Measurements from ENCODE around the gene HHATL. TPM values are rescaled to one million over a fixed set of nuclear protein-coding genes. Genes with fewer than 3 reads are reported as not detected.

The HHATL gene
- total RNA-seq, 1 donor from 2014 or later: 1.0 TPM

DNA sequence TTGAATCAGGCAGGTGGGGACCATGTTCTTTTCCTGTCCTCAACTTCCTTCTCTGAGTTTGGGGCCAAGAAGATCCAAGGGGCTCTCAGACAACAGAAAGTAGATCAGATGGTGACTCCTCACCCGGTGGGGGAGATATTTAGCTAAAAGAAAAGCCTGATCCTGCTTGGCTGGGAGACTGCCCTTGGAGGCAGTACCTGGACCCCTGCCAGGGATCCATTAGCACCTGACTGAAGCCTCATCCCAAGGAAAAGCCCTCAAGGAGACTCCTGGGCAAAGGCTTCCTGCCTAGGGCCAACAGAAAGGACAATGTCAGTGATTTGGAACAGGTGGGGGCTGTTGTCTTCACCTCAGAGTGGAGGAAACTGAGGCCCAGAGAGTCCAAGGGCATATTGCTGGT, 33.5 kb upstream of the HHATL start:
- Histone ChIP-seq H3K36me3 (no peaks in the 10 kb centered on the region), H3K27ac (no peak overlapping the region), H3K4me1 (no peaks in the 10 kb centered on the region), H3K4me3 (no peak overlapping the region), H3K27me3 (ENCODE audit: low read depth) (no peaks in the 10 kb centered on the region), H3K9me3 (no peaks in the 10 kb centered on the region)
- DNase-seq: no peak
- intact Hi-C loops (cut with DNase I): no loop called here
- TF ChIP-seq, protein P1, sequence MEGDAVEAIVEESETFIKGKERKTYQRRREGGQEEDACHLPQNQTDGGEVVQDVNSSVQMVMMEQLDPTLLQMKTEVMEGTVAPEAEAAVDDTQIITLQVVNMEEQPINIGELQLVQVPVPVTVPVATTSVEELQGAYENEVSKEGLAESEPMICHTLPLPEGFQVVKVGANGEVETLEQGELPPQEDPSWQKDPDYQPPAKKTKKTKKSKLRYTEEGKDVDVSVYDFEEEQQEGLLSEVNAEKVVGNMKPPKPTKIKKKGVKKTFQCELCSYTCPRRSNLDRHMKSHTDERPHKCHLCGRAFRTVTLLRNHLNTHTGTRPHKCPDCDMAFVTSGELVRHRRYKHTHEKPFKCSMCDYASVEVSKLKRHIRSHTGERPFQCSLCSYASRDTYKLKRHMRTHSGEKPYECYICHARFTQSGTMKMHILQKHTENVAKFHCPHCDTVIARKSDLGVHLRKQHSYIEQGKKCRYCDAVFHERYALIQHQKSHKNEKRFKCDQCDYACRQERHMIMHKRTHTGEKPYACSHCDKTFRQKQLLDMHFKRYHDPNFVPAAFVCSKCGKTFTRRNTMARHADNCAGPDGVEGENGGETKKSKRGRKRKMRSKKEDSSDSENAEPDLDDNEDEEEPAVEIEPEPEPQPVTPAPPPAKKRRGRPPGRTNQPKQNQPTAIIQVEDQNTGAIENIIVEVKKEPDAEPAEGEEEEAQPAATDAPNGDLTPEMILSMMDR (IDR thresholded peaks at IDR 0.05): no peak
- ATAC-seq: no peak

DNA sequence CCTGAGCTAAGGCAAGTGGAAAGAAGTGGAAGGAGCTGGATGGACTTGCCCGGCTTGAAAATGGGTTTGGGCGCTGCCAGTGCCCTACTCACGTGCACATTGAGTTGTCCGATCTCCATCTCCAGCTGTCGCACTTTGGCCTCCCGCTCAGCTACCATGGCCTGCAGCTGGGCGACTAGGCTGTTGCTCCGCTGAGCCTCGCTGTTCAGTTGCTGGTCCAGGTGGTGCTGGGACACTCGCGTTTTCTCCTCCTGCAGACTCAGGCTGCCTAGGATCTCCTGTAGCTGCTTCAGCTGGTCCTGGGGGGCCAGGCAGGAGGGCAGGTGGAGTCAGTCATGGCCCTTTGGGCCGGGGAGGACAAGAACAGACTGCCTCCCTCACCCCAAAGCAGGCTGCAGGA, 33.0 kb upstream of the HHATL start:
- Histone ChIP-seq H3K4me1 (no peaks in the 10 kb centered on the region), H3K36me3 (no peaks in the 10 kb centered on the region), H3K27me3 (ENCODE audit: low read depth) (no peaks in the 10 kb centered on the region), H3K4me3 (no peak overlapping the region), H3K9me3 (no peaks in the 10 kb centered on the region), H3K27ac (no peak overlapping the region)
- TF ChIP-seq, protein P1 (IDR thresholded peaks at IDR 0.05): no peak
- ATAC-seq: no peak
- intact Hi-C loops (cut with DNase I): no loop called here
- no peak for DNase-seq

DNA sequence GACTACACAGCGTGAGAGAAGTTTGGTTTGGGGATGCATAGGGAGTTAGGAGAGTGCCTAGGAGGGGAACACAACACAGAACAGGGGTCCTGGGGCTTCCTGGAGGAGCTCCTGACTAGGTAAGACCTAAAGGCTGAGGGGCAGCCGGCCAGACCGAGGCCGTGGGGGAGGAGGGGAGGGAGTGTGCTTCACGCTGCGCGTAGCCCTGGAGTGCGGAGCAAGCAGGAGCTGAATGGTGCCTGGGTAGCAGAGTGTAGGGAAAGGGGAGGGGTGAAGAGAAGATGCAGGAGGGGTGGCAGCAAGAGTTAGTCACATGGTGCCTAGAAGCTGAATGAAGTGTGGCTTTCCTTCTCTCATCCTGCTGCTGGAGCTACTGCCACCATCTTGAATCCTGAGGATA, 32.4 kb upstream of the HHATL start:
- intact Hi-C loops (cut with DNase I): no loop called here
- DNase-seq: no peak
- no peak overlapping the region for H3K4me3 ChIP-seq

DNA sequence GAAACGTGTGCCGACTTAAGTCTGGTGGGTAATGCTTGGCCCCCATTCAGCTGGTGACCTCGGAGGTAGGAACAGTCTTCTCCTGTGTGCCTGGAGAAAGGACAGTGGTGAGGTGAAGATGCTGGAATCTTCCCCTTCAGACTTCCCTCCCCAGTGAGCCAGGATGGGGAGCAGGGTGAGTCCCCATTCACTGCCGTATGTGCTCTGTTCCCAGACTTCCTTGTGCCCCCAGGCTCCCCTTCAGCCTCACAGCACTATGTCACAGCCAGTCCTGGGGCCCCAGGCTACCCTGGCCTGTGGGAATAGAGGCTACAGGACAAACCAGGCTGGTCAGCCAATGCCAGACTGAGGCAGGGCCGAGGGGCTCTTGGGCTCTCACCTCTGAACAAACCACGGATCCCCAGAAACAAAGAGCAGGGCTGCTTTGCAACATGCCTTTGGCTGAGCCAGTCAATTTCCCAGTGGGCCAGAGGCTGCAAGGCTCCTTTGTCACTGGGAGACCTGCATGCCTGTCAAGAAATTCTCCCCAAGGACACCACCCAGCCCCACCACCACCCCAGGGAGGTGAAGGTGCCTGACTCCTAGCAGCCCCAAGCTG, 31.8 kb upstream of the HHATL start:
- Histone ChIP-seq H3K27me3 (ENCODE audit: low read depth) (no peaks in the 10 kb centered on the region), H3K27ac (no peak overlapping the region), H3K4me1 (no peaks in the 10 kb centered on the region), H3K36me3 (no peaks in the 10 kb centered on the region), H3K9me3 (no peaks in the 10 kb centered on the region), H3K4me3 (no peak overlapping the region)
- intact Hi-C loops (cut with DNase I): no loop called here
- ATAC-seq (no peak), DNase-seq (no peak)
- TF ChIP-seq, protein P1 (IDR thresholded peaks at IDR 0.05): no peak

More for the DNA sequence above, 32.4 kb upstream of the HHATL start:
- no peaks in the 10 kb centered on the region for H3K9me3 ChIP-seq
- H3K4me1 ChIP-seq: no peaks in the 10 kb centered on the region
- TF ChIP-seq, protein P1 (IDR thresholded peaks at IDR 0.05): no peak
- no peaks in the 10 kb centered on the region for H3K36me3 ChIP-seq
- H3K27ac ChIP-seq: no peak overlapping the region
- H3K27me3 ChIP-seq (ENCODE audit: low read depth): no peaks in the 10 kb centered on the region
- no peak for ATAC-seq

DNA sequence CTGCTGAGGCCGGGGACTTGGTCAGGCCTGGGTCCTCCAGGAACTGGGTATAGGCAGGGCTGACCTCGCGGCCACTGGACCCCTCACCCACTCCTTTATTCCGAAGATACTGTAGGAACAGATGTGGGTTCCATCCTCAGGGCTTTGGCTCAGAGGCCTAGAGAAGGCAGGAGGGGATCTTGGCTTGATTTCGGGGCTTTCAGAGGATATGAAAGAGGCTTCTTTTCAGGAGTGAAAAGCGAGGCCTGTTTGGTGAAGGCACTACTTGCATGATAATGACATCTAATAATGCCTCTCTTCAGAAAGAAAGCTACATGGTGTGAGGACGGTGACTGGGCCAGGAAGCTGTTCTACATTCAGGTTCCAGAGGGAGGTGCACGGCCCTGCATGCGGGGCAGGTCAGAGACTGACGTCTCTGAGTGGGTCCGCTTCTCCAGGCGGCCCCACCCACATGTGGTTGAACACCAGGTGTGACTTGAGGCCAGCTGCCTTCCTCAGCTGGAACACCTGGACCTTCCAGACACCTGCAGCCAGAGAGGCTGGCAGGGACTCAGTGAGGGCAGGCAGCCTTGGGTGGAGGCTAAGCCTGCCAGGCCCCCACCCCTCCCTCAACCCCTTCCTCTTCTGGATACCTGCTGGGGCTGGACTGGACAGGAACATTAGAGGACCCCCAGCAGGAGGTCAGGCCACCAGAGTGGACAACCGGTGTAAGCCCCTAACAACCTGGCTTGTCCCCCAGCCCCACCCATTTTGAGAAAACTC, 31.1 kb upstream of the HHATL start:
- H3K4me3 ChIP-seq: no peak overlapping the region
- H3K27ac ChIP-seq: no peak overlapping the region
- H3K36me3 ChIP-seq: no peaks in the 10 kb centered on the region
- ATAC-seq: no peak
- TF ChIP-seq, protein P1 (IDR thresholded peaks at IDR 0.05): no peak
- no peak for DNase-seq
- H3K4me1 ChIP-seq: no peaks in the 10 kb centered on the region
- no peaks in the 10 kb centered on the region for H3K9me3 ChIP-seq
- intact Hi-C loops (cut with DNase I): no loop called here
- H3K27me3 ChIP-seq (ENCODE audit: low read depth): no peaks in the 10 kb centered on the region

All from lower lobe of right lung (tissue), 2 donors.